HG02870 (cell line): Measurements from ENCODE around the gene DMAC1.

Source experiments
- ATAC-seq: cut with Tn5 transposase; IDR thresholded peaks from one replicate; pipeline ENCODE4 v1.9.1; 2021; ENCODE audit warnings: mild to moderate bottlenecking, moderate library complexity; ENCODE audit not compliant: unreplicated experiment

The DMAC1 gene

GRCh38 chr9:7799234-7799943 is at the start of gene DMAC1:
Gene DMAC1 (minus strand): TSS chr9:7799778. CDS start chr9:7799734, 44 bp downstream.
- peak; percentile 91 for ATAC-seq

GRCh38 chr9:7849362-7849761 is 49.8 kb upstream of the DMAC1 start:
- no peak for ATAC-seq

- no peak for ATAC-seq
Observed at GRCh38 chr9:7848498-7848897, 48.9 kb upstream of the DMAC1 start.

- no peak for ATAC-seq
Observed at GRCh38 chr9:7844242-7844641, 44.7 kb upstream of the DMAC1 start.

GRCh38 chr9:7841831-7842230 is 42.3 kb upstream of the DMAC1 start:
- ATAC-seq: no peak

- no peak for ATAC-seq
Observed at GRCh38 chr9:7834531-7834930, 35.0 kb upstream of the DMAC1 start.

GRCh38 chr9:7828334-7828733 is 28.8 kb upstream of the DMAC1 start:
- ATAC-seq: no peak

- ATAC-seq: no peak
Observed at GRCh38 chr9:7827792-7828191, 28.2 kb upstream of the DMAC1 start.

- ATAC-seq: no peak
Observed at GRCh38 chr9:7827056-7827455, 27.5 kb upstream of the DMAC1 start.

GRCh38 chr9:7823651-7824050 is 24.1 kb upstream of the DMAC1 start:
- no peak for ATAC-seq

- no peak for ATAC-seq
Observed at GRCh38 chr9:7819984-7820383, 20.4 kb upstream of the DMAC1 start.

- ATAC-seq: no peak
Observed at GRCh38 chr9:7816021-7816420, 16.4 kb upstream of the DMAC1 start.

GRCh38 chr9:7813030-7813429 is 13.5 kb upstream of the DMAC1 start:
- ATAC-seq: no peak

- no peak for ATAC-seq
Observed at GRCh38 chr9:7811677-7812076, 12.1 kb upstream of the DMAC1 start.

- no peak for ATAC-seq
Observed at GRCh38 chr9:7802666-7803065, 3.1 kb upstream of the DMAC1 start.

- peak; percentile 11 for ATAC-seq
Observed at GRCh38 chr9:7799944-7800285, 337 bp upstream of the DMAC1 start.

GRCh38 chr9:7794196-7794595 is 5.4 kb downstream of the DMAC1 start:
- ATAC-seq: no peak

GRCh38 chr9:7791394-7791793 is 8.2 kb downstream of the DMAC1 start:
- ATAC-seq: no peak

GRCh38 chr9:7790819-7791182 is 8.8 kb downstream of the DMAC1 start:
- ATAC-seq: no peak

GRCh38 chr9:7790022-7790818 is 9.4 kb downstream of the DMAC1 start:
- no peak for ATAC-seq

- no peak for ATAC-seq
Observed at GRCh38 chr9:7788772-7789171, 10.8 kb downstream of the DMAC1 start.

GRCh38 chr9:7785813-7786212 is 13.8 kb downstream of the DMAC1 start:
- ATAC-seq: no peak

GRCh38 chr9:7784472-7784871 is 15.1 kb downstream of the DMAC1 start:
- no peak for ATAC-seq
